ENCODE data around the gene SH3PXD2B.
"Not testable (repeated sequence)": the region's sequence is repeated elsewhere in the genome, so short reads cannot be mapped to it uniquely, and the experiment has no call there.

The SH3PXD2B gene

DNA sequence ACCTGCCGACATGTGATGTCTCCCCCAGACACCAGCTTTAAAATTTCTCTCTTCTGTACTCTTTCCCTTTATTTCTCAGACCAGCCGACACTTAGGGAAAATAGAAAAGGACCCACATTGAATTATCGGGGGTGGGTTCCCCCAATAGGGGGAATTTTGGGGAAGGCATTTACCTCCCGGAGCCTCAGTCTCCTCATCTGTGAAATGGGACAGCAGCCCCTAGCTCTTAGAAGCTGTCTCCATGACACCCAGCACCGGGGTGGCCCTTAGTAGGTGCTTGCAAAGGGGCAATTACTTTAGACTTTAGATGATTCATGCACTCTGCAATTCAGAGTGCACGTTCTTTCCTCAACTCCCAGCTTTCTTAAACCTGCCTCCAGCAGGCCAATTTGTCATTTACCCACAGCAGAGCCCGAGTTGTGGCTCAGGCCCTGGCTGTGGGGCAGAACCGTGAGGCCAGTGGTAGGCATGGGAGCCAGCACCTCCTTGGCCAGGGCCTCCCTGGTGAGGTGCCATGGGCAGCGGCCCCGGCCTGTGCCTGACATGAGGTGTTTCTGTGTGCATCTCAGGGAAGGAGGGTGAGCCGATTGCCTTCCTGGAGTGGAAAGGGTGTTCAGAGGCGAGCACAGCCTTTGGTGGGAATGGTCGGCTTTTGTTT lies 51.7 kb downstream of the SH3PXD2B start:
- H3K4me3 ChIP-seq (ENCODE audit: low read depth, low read length), result no peak overlapping the region
- TF ChIP-seq, protein P1, sequence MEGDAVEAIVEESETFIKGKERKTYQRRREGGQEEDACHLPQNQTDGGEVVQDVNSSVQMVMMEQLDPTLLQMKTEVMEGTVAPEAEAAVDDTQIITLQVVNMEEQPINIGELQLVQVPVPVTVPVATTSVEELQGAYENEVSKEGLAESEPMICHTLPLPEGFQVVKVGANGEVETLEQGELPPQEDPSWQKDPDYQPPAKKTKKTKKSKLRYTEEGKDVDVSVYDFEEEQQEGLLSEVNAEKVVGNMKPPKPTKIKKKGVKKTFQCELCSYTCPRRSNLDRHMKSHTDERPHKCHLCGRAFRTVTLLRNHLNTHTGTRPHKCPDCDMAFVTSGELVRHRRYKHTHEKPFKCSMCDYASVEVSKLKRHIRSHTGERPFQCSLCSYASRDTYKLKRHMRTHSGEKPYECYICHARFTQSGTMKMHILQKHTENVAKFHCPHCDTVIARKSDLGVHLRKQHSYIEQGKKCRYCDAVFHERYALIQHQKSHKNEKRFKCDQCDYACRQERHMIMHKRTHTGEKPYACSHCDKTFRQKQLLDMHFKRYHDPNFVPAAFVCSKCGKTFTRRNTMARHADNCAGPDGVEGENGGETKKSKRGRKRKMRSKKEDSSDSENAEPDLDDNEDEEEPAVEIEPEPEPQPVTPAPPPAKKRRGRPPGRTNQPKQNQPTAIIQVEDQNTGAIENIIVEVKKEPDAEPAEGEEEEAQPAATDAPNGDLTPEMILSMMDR (IDR thresholded peaks at IDR 0.05; ENCODE audit: low read depth, low read length, missing control alignments), result no peak
- DNase-seq (ENCODE audit: low read depth), result no peak

DNA sequence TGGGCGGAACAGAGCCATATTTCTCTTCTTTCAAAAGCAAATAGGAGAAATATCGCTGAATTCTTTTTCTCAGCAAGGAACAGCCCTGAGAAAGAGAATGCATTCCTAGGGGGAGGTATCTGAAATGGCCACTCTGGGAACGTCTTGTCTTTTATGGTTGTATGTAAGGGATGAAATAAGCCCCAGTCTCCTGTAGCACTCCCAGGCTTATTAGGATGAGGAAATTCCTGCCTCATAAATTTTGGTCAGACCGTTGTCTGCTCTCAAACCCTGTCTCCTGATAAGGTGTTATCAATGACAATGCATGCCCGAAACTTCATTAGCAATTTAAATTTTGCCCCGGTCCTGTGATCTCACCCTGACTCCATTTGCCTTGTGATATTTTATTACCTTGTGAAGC lies 52.3 kb downstream of the SH3PXD2B start:
- not testable (repeated sequence) for DNase-seq (ENCODE audit: low read depth); H3K4me3 ChIP-seq (ENCODE audit: low read depth, low read length)

DNA sequence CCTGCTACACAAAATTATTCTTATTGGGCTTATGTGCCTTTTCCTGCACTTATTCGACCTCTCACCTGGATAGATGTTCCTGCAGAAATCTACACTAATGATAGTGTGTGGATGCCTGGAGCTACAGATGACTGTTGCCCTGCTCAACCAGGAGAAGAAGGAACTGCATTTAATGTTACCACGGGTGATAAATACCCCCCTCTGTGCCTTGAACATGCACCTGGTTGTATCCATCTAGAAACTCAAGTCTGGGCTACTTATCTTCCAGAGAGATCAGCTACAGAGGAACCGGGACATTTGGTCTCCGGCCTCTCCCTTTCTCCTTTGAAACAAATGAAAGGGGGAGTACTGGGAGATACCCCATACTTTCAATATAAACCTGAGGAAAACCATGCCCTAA lies 54.5 kb downstream of the SH3PXD2B start:
- TF ChIP-seq, protein P1 (IDR thresholded peaks at IDR 0.05; ENCODE audit: low read depth, low read length, missing control alignments), result no peak
- H3K4me3 ChIP-seq (ENCODE audit: low read depth, low read length), result no peak overlapping the region
- DNase-seq (ENCODE audit: low read depth), result no peak

DNA sequence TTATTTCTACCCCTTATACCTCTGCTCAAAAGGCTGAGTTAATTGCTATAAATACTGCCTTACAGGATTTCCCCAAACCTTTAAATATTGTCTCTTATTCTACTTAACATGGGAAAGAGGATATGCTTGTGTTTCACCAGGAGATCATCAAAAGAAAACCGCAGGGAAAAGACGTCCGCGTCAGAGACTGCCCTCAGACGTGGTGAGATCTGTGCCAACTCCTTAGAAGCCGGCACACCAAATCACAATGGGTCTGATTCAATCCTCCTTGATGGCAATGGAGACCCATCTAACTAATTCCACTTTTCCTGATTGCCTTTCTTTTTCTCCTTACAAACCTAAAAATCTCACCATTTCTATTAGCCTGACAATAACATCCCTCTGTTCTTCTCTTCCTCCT lies 55.0 kb downstream of the SH3PXD2B start:
- no peak for DNase-seq (ENCODE audit: low read depth)
- TF ChIP-seq, protein P1 (IDR thresholded peaks at IDR 0.05; ENCODE audit: low read depth, low read length, missing control alignments), result no peak
- H3K4me3 ChIP-seq (ENCODE audit: low read depth, low read length), result no peak overlapping the region

DNA sequence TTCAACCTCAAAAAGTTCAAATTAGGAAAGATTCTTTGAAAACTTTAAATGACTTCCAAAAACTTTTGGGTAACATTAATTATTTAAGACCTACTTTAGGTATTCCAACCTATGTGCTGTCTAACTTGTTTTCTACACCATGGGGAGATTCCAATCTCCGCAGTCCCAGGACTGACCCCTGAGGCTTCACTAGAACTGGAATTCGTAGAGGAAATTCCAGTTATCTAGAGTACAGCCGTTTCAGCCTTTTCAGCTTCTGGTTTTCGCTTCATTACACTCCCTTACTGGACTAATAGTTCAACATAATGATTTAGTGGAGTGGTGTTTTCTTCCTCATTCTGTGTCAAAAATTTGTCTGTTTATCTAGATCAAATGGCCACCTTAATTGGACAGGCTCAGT lies 55.7 kb downstream of the SH3PXD2B start:
- DNase-seq (ENCODE audit: low read depth), result not testable (repeated sequence)

DNA sequence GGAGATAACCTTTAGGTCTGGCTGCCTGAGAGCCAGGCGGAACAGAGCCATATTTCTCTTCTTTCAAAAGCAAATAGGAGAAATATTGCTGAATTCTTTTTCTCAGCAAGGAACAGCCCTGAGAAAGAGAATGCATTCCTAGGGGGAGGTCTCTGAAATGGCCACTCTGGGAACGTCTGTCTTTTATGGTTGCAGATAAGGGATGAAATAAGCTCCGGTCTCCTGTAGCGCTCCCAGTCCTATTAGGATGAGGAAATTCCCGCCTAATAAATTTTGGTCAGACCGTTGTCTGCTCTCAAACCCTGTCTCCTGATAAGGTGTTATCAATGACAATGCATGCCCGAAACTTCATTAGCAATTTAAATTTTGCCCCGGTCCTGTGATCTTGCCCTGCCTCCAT lies 57.3 kb downstream of the SH3PXD2B start:
- not testable (repeated sequence) for DNase-seq (ENCODE audit: low read depth); H3K4me3 ChIP-seq (ENCODE audit: low read depth, low read length)

More for the DNA sequence above, 55.7 kb downstream of the SH3PXD2B start:
- not testable (repeated sequence) for H3K4me3 ChIP-seq (ENCODE audit: low read depth, low read length)

DNA sequence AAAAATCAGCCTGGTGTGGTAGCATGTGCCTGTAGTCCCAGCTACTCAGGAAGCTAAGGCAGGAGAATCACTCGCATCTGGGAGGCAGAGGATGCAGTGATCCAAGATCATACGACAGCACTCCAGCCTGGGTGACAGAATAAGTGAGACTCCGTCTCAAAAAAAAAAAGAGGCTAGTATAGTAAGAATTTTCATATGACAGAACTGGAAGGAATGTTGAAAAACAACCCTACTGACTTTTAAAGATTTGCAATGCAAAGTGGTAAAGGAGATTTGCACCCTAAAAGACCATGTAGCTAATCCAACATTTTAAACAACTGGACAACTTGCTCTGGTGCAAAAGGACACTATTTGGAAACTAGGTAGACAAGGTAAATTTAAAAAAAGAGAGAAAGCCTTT lies 58.1 kb downstream of the SH3PXD2B start:
- H3K4me3 ChIP-seq (ENCODE audit: low read depth, low read length), result no peak overlapping the region
- DNase-seq (ENCODE audit: low read depth), result no peak
- TF ChIP-seq, protein P1 (IDR thresholded peaks at IDR 0.05; ENCODE audit: low read depth, low read length, missing control alignments), result no peak

DNA sequence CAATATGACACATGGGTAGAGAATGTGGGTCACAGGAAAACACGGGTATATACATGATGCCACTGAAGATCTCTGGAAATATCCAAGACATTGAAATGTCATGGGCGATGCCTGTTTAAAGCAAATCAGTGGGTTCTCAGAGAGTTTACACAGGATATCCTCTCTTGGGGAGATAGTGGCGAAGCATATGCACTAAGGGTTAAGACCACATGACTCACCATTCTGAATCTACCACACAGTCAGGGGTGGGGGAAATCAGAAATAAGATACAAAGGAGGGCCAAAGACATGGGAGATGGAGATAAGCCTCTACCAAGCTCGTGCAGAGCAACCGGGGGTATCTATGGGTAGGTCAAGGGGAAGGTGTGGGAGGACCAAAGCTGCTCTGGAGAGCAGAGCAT lies 58.8 kb downstream of the SH3PXD2B start:
- TF ChIP-seq, protein P1 (IDR thresholded peaks at IDR 0.05; ENCODE audit: low read depth, low read length, missing control alignments), result no peak
- DNase-seq (ENCODE audit: low read depth), result no peak
- no peak overlapping the region for H3K4me3 ChIP-seq (ENCODE audit: low read depth, low read length)

All from GM12864 (cell line).